ENCODE data around the gene ARHGAP10. TPM values are rescaled to one million over a fixed set of nuclear protein-coding genes. Genes with fewer than 3 reads are reported as not detected.

ARHGAP10 gene
- total RNA-seq, 1 experiment from 2014 or later, result 11.7 TPM

- Histone ChIP-seq H3K9me3 (ENCODE audit: control insufficient read depth, insufficient read depth, low read depth, low read length) (no peaks in the 10 kb centered on the region), H3K27ac (ENCODE audit: low read length) (no peak overlapping the region), H3K4me1 (ENCODE audit: control insufficient read depth, insufficient read depth, low read length) (no peaks in the 10 kb centered on the region), H3K4me3 (ENCODE audit: low read depth in 2 of 2, low read length in 2 of 2) (no peak overlapping the region), H3K27me3 (ENCODE audit: control insufficient read depth, insufficient read depth, low read length) (no peaks in the 10 kb centered on the region), H3K36me3 (ENCODE audit: control insufficient read depth, insufficient read depth, low read length) (no peaks in the 10 kb centered on the region; the same call in 1 of the 2 replicates)
- ATAC-seq, result no peak
- no TSS peak for BruUV-seq (replicated peaks)
- intact Hi-C loops (cut with micrococcal nuclease; ENCODE audit: unreplicated experiment), result no loop called here
- ChIA-PET POLR2A (no interaction called here), CTCF (no interaction called here)
- DNase-seq (ENCODE audit: low read depth, low spot score), result no peak
- no peak for TF ChIP-seq CTCF (IDR thresholded peaks at IDR 0.05)
- no peak for TF ChIP-seq TCF7L2 (IDR thresholded peaks at IDR 0.05; ENCODE audit: low read depth, low read length)
- TF ChIP-seq REST (IDR thresholded peaks at IDR 0.05; ENCODE audit: insufficient read depth in 1 of 2, low read depth in 2 of 2, low read length in 1 of 2), result no peak
- in situ Hi-C loops (cut with HindIII; ENCODE audit: low pct_unique_long_range_greater_than_20kb, low sequenced_read_pairs), result no loop called here
Measured at GRCh38 chr4:147968641-147969040, 236.8 kb downstream of the ARHGAP10 start.

- Histone ChIP-seq H3K27me3 (ENCODE audit: control insufficient read depth, insufficient read depth, low read length) (no peaks in the 10 kb centered on the region), H3K9me3 (ENCODE audit: control insufficient read depth, insufficient read depth, low read depth, low read length) (no peaks in the 10 kb centered on the region), H3K27ac (ENCODE audit: low read length) (no peak overlapping the region), H3K4me1 (ENCODE audit: control insufficient read depth, insufficient read depth, low read length) (no peaks in the 10 kb centered on the region), H3K4me3 (ENCODE audit: low read depth in 2 of 2, low read length in 2 of 2) (no peak overlapping the region), H3K36me3 (ENCODE audit: control insufficient read depth, insufficient read depth, low read length) (no peaks in the 10 kb centered on the region; the same call in 1 of the 2 replicates)
- ChIA-PET POLR2A (no interaction called here), CTCF (no interaction called here)
- intact Hi-C loops (cut with micrococcal nuclease; ENCODE audit: unreplicated experiment) (no loop called here), in situ Hi-C loops (cut with HindIII; ENCODE audit: low pct_unique_long_range_greater_than_20kb, low sequenced_read_pairs) (no loop called here)
- DNase-seq (ENCODE audit: low read depth, low spot score) (no peak), ATAC-seq (no peak)
- no peak for TF ChIP-seq POLR2AphosphoS5 (IDR thresholded peaks at IDR 0.05; ENCODE audit: low read depth, low read length)
- no peak for TF ChIP-seq TCF7L2 (IDR thresholded peaks at IDR 0.05; ENCODE audit: low read depth, low read length)
- no peak for TF ChIP-seq REST (IDR thresholded peaks at IDR 0.05; ENCODE audit: insufficient read depth in 1 of 2, low read depth in 2 of 2, low read length in 1 of 2)
- TF ChIP-seq SIN3A (IDR thresholded peaks at IDR 0.05; ENCODE audit: borderline replicate concordance, insufficient read depth, low read depth, low read length), result no peak
- no peak for TF ChIP-seq CTCF (IDR thresholded peaks at IDR 0.05)
- no TSS peak for BruUV-seq (replicated peaks)
Measured at GRCh38 chr4:147969573-147970385, 237.9 kb downstream of the ARHGAP10 start.

Data from Panc1 (cell line).